ENCODE measurements around the gene LYSMD3. TPM values are rescaled to one million over a fixed set of nuclear protein-coding genes. Genes with fewer than 3 reads are reported as not detected.

The LYSMD3 gene
- total RNA-seq, 1 experiment from 2014 or later: 15.3 TPM

GRCh38 chr5:90473396-90474234 lies 55.8 kb downstream of the LYSMD3 start:
- peak overlapping the region; percentile 94 for H3K4me3 ChIP-seq (ENCODE audit: low read depth, low read length)
- POLR2A ChIA-PET: interaction anchor here (0.6 to 2.5 kb wide), 3 partner anchors 55 to 907 kb away, joined by 3 to 11 read pairs (median 4); partner anchors contain the start of gene CETN3
- peaks cover 12% of the 10 kb centered on the region for H3K4me1 Mint-ChIP-seq (ENCODE audit: low read depth, unreplicated experiment)
- H3K9me3 Mint-ChIP-seq (ENCODE audit: unreplicated experiment): no peaks in the 10 kb centered on the region
- peak overlapping the region; percentile 93 for H3K27ac Mint-ChIP-seq (ENCODE audit: unreplicated experiment)
- H3K4me1 ChIP-seq: peaks cover 7% of the 10 kb centered on the region; the same call in 1 of the 2 replicates
- CTCF ChIA-PET: interaction anchor here (1.1 to 2.1 kb wide), 2 partner anchors 34 to 85 kb away, joined by 3 to 8 read pairs; partner anchors contain the start of gene ADGRV1
- peak; percentile 36 to 40 for DNase-seq
- H3K36me3 Mint-ChIP-seq (ENCODE audit: insufficient read depth, unreplicated experiment): peaks cover 11% of the 10 kb centered on the region
- no peaks in the 10 kb centered on the region for H3K9me3 ChIP-seq
- no peaks in the 10 kb centered on the region for H3K27me3 Mint-ChIP-seq (ENCODE audit: insufficient read depth, unreplicated experiment)
- intact Hi-C loops (cut with micrococcal nuclease; ENCODE audit: unreplicated experiment): loop anchor here (1.0 to 2.0 kb wide), 4 partner anchors 33 to 131 kb away; partner anchors contain the start of gene LYSMD3
- H3K36me3 ChIP-seq (ENCODE audit: control insufficient read depth, insufficient read depth, low read length): no peaks in the 10 kb centered on the region
- TF ChIP-seq CTCF (IDR thresholded peaks at IDR 0.05; ENCODE audit: insufficient read depth in 1 of 2, low read depth in 1 of 2, low read length in 1 of 2, severe bottlenecking in 1 of 2, unreplicated experiment in 1 of 2): no peak
- no peaks in the 10 kb centered on the region for H3K27me3 ChIP-seq (replicated peaks; ENCODE audit: control insufficient read depth, insufficient read depth, low read length)
- peak overlapping the region; percentile 94 for H3K4me3 Mint-ChIP-seq (ENCODE audit: unreplicated experiment)
- no TSS peak for BruUV-seq (replicated peaks)

GRCh38 chr5:90472783-90473395 lies 56.5 kb downstream of the LYSMD3 start:
- TSS peak; percentile 30 for BruUV-seq (replicated peaks)
- POLR2A ChIA-PET: interaction anchor here (2.5 kb wide), 1 partner anchor 63 kb away, joined by 11 read pairs; the partner anchor contains the start of gene CETN3

More at GRCh38 chr5:90472783-90473395, 56.5 kb downstream of the LYSMD3 start:
- H3K4me3 ChIP-seq (ENCODE audit: low read depth, low read length): peak overlapping the region; percentile 94
- no peak for DNase-seq
- Mint-ChIP-seq H3K4me3 (ENCODE audit: unreplicated experiment) (peak overlapping the region; percentile 94), H3K9me3 (ENCODE audit: unreplicated experiment) (no peaks in the 10 kb centered on the region), H3K4me1 (ENCODE audit: low read depth, unreplicated experiment) (peaks cover 12% of the 10 kb centered on the region), H3K27me3 (ENCODE audit: insufficient read depth, unreplicated experiment) (no peaks in the 10 kb centered on the region), H3K36me3 (ENCODE audit: insufficient read depth, unreplicated experiment) (peaks cover 11% of the 10 kb centered on the region), H3K27ac (ENCODE audit: unreplicated experiment) (peak overlapping the region; percentile 93)
- no peak for TF ChIP-seq CTCF (IDR thresholded peaks at IDR 0.05; ENCODE audit: insufficient read depth in 1 of 2, low read depth in 1 of 2, low read length in 1 of 2, severe bottlenecking in 1 of 2, unreplicated experiment in 1 of 2)
- no peaks in the 10 kb centered on the region for H3K27me3 ChIP-seq (replicated peaks; ENCODE audit: control insufficient read depth, insufficient read depth, low read length)
- intact Hi-C loops (cut with micrococcal nuclease; ENCODE audit: unreplicated experiment): loop anchor here (2.0 kb wide), 1 partner anchor 32 kb away; no protein-coding TSS in a partner anchor
- no peaks in the 10 kb centered on the region for H3K9me3 ChIP-seq
- H3K36me3 ChIP-seq (ENCODE audit: control insufficient read depth, insufficient read depth, low read length): no peaks in the 10 kb centered on the region
- CTCF ChIA-PET: interaction anchor here (2.1 kb wide), 1 partner anchor 33 kb away, joined by 8 read pairs; no protein-coding TSS in a partner anchor
- peaks cover 7% of the 10 kb centered on the region; the same call in 1 of the 2 replicates for H3K4me1 ChIP-seq

Other genes with a start within 250 kb of the LYSMD3 start
- 38.5 and 42.7 TPM in 2 replicates for gene CETN3, start 119.8 kb downstream of the LYSMD3 start, total RNA-seq (2022)
- 3.8 and 4.9 TPM in 2 replicates for gene MBLAC2, start 54.8 kb downstream of the LYSMD3 start, total RNA-seq (2022)
- gene POLR3G, start 54.7 kb downstream of the LYSMD3 start, total RNA-seq (2022): 4.5 and 5.4 TPM in 2 replicates
- gene ADGRV1, start 29.2 kb upstream of the LYSMD3 start, total RNA-seq (2022): 23.2 and 31.1 TPM in 2 replicates

All from Caco-2 (cell line).